Islet of Langerhans (tissue), 1 donor: ENCODE measurements around the gene POFUT2.
"Not testable (repeated sequence)": the region's sequence is repeated elsewhere in the genome, so short reads cannot be mapped to it uniquely, and the experiment has no call there.

Source experiments
- FAIRE-seq: peaks from one replicate; lab custom pipeline; 2011; peaks lifted over from hg19 to GRCh38; lab: Jason Lieb, UNC

POFUT2 gene

DNA sequence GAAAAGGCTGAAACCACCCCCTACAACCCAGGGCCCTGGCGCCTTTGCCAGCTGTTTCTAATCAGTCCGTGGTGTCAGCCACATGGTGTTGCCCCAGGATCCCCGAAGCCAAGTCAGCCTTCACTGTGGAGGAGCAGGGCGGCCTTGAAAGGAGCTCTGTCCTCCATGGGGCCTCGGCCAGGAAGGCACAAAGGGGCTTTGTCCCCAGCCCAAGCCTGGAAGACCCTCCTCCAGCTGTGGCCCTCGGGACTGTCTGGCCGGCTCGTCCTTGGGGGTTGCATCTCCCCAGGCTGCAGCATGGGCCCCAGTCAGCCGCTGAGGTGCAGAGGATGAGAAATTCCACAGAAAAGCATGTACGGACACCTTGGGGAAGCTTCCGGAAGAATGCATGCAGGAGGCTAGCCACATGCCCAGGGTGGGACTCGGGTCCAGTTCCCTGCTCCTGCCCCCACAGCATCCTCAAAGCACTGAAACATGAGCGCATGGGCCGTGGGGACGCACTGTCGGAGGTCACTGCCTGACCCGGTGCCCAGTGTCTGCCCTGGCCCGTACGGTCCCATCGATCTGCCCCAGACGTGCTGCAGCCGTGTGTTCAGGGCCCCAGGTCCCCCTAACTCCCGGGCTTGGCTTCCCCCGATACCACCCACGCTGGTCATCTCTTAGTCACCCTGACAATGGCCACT, 38.6 kb upstream of the POFUT2 start:
- FAIRE-seq, result no peak

DNA sequence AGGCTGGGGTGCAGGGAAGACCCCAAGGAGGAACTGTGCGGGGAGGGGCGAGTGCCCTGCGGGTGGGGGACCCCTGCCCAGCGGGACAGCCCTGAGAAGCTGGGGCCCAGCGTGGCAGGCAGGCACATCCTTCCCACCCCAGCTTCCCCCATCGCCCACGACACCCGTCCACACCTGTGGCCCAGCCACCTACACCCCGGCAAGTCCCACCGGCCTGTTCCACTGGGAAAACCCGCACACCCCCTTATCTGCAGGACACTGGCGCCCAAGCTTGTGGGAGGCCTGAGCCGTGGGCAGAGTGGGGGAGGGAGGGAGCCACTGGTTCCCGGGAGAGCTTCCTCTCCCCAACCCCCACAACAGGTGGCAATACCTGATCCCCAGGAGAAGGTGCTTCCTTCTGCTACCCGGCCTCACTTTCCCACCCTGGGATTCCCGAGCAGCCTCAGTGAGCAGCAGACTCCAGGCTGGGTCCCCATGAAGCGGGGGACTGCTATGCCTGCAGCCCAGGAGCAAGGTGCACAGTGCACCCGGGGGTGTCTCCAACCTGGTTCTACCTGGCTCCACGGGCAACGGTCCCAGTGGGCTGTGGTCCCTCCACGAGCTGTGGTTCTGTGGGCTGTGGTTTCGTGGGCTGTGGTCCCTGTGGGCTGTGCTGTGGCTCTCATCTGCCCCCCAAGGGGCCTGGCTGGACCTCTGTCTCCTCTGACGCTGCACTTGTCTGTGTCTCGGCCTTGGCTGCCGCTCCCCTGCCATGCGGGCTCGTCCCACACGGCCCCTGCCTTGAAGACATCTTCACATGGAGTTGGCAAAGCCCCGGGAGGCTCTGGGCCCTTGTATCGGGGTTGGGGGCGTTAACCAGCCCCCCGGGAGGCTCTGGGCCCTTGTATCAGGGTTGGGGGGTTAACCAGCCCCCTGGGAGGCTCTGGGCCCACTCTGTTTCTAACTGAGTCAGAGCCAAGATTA, 37.8 kb upstream of the POFUT2 start:
- FAIRE-seq, result no peak

DNA sequence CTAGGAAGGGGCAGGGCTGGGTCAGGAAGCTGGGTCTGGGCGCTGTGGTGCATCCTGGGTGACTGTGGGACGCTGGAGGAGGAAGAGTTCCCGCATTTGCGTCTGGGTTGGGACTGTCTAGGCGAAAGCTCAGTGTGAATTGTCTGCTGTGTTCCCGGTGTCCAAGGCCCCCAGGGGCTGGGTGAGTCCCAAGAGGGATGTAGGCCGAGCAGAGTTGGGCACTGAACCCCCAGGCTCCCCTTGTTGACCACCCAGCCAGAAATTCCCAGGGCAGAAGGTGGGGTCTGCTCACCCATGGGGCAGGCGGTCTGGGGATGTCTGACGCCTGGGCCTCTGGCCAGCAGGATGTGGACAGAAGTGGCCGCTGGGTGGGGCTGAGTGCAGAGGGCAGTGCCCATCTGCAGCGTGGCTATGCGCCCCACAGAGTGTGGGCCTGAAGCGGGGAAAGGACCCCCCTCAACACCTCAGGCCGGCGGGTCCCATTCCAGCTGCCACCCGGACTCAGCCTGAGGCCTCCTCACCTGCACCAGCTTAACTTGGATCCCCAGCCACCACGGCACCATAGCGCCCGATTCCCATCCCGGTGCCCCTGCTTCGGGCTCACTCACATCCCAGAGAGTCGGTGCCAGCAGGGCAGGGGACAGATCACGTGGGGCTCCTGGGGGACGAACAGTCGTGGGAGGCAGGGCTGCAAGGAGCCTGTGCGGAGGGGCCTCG, 37.0 kb upstream of the POFUT2 start:
- no peak for FAIRE-seq

DNA sequence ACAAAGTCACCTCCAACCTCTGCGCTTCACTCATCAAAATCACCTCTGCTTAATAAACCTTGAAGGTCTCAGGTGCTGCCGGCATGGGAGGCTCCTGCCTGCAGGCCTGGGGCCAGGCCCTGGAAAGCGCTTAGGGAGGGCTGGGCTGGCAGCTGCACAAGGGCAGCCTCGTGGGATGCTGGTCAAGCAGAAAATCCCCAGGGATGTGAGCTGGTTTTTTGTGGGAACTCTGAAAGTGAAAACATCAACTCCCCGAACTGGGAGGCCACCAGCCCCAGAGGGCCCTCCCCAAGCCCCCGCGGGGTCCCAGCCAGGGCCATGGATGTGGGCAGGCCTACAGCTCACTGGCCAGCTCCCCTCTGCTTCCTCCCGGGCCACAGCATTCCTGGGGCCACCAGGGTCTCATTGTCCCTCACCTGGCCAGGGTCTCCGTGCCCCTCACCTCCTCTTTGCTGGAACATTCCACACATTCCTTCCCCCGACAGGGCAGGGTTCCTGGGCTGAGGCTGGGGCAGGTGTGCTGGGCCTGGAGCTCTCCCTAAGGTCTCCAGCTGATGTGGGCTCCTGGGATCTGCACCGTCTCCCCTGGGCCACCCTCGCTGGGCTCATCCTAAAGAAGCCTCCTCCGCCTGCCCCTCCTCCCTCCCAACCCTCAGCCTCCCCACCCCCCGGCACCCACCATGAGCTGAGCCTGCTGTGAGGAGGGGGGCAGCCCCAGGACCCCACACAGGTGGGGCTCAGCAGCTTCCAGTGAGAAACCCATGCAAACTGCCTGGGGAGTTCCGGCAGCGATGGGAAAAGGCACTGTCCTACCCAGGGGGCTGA, 36.0 kb upstream of the POFUT2 start:
- no peak for FAIRE-seq

DNA sequence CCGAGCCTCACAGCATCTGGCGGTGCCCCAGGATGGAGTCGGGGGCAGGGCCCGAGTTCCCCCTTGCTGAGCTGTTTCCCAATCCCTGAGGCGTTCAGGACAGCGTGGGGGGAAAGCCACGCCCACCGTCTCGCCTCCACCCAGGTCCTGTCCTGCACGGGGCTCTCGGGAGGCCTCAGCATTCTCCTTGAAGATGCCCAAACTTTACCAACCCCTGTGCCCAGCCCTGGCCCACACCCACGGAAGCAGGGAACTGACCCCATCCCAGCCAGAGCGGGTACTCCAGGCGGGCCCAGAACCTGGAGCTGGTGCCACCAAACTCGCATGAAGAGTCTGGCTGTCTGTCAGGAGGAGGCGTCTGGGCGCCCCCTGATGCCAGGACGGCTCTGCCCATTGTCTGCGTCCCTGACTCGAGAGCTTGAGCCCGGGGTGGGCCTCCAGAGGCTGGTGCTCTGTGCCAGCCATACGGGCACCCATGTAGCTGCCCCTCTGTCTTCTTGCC, 35.3 kb upstream of the POFUT2 start:
- FAIRE-seq, result no peak

DNA sequence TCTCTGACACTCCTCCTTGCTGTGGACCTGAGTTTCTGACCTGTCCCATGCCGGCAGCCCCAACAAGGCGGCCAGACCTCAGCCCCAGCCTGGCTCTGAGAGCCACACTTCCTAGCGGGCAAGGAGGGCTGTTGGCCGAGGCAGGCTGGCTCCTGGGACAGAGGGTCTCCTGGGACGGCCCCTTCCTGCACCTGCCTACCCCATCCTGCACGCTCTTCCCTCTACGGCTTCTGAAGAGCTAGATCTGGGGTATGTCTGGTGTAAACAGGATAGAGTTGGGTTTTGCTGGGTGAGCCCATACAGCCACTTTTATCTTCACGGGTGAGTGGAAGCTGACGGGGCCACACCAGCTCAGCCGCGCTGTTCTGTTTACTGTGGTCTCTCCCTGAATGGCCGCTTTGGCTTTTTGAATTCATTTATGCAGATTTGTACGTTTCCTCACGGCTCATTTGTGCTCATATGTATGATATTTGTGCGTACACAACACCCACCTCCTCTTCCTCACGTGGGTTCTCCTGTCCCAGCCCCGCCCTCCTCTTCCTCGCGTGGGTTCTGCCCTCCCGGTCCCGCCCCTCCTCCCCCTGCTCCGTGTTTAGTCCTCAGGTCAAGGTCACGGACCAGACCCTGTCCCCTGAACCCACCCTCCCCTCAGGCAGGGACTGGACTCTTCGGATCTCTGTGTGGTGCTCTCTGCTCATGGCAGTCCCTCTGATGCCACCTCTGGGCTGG, 34.7 kb upstream of the POFUT2 start:
- no peak for FAIRE-seq

DNA sequence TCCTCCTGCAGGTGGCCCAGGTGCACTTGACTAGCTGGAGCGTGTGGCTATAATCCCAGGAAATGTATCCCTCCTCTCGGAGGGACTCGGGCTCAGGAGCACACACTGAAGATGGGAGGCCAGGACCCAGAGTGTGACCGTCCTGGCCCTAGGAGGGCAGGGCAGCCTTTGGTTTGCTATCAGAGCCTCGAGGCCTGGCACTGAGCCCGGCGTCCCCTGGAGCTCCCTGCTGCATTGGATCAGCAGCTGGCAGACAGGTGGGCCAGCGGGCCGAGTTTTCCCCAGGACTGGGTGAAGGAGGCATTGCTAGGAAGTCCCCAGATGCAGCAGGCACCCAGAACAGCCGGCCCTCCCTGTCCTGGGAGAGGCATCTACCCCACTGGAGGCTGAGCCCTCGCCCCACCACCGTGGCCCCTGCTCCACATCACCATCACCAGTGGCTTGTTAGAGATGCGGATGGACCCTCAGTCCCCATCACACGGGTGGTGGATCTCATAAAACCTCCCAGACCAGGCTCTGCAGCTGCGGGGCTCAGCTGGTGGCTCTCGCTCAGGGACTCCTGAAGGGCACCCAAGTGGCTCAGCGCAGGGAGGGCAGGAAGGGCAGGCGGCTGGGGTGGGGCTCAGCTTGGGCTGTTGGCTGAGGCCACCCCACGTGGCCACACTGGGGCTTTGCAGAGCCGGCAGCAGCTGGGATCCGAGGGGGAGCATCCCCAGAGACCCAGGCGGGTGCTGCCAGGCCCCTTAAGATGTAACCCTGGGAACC, 32.7 kb upstream of the POFUT2 start:
- no peak for FAIRE-seq

DNA sequence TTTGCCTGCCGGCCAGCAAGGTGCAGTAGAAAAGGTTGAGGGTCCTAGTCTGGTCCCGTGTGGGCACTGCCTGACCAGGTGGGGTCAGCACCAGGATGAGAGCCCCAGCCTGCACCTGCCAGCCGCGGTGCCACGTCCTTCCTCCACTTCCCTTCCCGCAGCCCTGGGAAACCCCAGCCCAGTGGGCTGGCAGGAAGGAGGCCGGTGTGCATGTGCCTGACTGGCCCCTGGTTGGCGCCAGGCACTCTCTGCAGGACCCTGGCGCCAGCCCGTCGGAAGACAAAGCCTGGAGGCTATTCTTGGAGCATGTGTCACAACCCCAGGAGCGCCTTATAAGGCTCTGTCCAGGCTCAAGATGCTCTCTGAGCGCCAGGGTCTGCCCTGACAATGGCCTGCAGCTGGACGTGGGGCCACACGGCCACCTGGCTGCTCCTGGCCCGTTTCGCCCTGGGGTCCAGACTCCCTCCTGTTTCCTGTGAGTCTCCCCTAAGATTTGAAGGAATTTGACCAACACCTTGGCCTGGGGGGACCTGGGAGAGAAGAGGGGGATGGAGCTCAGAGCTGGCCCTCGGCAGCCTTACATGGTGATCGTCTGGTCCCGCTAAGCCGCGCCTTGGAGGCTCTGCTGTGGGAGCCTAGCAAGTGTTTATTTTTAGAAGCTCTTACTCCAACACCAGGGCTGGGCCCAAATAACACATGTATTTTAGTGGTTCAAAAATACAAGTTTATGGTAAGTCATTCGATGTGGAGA, 31.9 kb upstream of the POFUT2 start:
- FAIRE-seq, result no peak

DNA sequence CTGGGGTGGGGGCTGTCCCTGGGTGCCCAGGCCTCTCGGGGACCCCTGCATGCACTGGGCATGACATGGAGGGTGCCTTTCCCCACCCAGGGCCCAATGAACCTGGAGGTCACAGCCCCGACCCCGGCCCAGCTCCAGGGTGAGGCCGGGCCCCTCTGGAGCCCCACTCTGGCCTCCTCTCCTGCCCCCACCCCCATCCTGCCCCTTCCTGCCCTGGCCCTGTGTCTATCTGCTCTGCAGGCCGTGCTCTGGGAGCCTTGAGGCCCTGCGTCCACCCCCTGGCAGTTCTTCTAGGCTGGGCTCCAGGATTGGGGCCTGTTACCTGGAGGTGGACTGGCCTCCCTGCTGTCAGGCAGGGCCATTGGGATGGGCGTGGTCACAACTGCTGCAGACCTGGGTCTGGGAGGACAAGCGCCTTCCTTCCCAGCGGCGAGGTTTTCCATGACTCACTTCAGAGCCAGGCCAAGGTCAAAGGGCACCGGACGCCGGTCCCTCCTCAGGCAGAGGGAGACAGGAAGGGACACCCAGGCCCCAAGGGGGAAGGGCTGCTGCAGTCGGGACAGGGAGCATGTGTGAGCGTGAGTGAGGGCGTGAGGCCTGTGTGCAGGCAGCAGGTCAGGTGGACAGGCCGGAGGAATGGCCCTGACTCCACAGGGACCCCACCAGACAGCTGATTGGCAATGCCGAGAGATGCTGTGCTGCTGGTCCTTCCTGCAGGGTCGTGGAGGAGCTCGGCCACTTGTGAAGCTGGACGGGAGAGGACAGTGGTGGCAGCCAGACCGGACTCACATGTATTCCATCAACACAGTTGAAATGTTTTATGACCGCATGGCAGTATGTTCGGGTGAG, 31.1 kb upstream of the POFUT2 start:
- FAIRE-seq, result no peak

DNA sequence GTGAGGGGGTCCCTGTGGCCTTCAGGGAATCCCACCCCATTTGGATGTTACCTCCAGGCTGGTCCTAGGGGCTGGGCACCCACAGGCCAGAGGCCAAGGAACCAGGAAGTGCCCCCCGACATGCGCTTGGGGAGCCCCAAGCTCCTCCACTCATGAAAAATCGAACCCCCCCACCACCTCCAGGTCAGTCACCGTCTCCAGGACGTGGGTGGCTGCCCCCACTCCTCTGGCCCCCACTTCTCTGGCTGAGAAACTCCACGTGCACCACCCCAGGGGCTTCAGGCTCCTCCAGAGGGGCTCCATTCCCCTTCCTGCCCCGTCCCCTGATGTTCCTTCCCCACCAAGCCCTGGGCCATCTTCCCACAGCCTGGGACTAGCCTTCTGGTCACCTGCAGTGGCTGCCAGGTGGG, 30.5 kb upstream of the POFUT2 start:
- FAIRE-seq, result no peak

DNA sequence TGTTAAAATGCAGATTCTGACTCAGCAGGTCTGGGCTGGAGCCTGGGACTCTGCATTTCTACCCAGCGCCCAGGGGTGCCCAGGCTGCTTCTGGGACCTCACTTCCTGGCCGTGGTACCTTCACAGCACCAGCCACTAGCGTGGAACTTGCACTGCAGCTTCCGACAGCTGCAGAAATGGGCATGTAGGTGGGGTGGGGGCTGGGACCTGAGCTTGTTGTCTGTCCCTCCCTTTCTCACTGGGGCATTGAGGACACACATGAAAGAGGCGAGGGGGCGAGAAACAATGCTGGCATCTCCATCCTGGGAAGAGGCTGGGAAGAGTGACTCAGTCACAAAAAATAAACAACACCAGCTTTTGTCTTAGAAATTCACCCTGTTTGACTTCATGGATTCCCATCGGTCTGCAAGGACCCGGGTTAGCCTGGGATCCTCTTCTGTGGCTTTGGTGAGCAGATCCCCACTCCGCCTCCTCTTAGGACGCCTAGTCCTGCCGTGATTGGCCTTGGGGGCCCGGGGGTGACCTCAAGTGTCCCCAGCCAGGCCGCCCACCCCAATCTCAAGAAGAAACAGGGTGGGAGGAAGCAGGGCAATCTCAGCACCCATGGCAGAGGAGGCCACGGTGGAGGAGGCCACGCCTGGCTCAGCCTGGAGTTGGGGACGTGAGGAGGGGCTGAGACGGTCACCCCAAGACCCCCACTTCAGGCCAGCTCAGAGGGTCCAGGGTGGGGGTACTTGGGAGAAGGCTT, 29.9 kb upstream of the POFUT2 start:
- FAIRE-seq, result no peak

DNA sequence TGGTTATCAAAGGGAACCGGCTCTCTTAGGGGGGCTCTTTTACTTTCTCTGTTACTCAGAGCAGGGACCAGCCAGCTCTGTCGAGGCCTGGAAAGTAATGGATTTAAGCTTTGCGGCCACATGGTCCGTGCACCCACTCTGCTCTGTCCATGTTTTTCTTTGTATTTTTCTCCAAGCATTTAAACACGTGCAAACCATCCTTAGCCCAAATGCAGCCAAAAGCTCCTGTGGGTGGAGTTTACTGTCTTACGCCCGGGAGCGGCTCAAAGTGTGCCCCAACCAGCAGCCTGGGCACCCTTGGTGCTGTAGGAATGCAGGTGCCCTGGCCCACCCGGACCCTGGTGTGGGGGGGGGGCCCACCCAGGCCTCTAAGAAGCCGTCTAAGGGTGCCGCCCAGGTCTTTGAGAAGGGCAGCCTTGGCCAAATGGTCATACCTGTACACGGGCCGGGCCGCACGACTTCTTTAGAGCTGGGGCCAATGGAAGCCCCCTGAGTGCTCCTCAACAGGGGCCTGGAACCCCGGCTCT, 29.2 kb upstream of the POFUT2 start:
- FAIRE-seq, result no peak

DNA sequence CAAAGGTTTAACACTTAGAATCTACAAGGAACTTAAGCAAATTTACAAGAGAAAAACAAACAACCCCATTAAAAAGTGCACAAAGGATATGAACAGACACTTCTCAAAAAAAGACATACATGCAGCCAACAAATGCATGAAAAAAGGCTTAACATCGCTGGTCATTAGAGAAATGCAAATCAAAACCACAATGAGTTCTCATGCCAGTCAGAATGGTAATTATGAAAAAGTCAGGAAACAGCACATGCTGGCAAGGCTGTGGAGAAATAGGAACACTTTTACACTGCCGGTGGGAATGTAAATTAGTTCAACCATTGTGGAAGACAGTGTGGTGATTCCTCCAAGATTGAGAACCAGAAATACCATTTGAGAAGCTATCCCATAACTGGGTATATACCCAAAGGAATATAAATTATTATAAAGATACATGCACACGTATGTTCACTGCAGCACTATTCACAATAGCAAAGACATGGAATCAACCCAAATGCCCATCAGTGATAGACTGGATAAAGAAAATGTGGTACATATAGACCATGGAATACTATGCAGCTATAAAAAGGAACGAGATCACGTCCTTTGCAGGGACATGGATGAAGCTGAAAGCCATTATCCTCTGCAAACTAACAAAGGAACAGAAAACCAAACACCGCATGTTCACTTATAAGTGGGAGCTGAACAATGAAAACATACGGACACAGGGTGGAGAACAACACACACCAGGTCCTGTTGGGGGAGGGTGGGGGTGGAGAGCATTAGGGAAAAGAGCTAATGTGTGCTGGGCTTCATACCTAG, 28.2 kb upstream of the POFUT2 start:
- not testable (repeated sequence) for FAIRE-seq

DNA sequence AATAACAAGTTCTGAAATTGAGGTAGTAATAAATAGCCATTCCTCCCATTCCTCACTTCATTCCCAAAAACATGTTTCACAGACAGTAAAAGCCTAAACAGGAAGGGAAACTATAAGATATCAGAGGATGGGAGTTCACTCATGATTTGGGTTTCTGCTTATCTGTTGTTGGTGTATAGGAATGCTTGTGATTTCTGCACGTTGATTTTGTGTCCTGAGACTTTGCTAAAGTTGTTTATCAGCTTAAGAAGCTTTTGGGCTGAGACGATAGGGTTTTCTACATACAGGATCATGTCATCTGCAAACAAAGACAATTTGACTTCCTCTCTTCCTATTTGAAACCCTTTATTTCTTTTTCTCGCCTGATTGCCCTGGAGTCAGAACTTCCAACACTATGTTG, 26.0 kb upstream of the POFUT2 start:
- FAIRE-seq, result no peak

DNA sequence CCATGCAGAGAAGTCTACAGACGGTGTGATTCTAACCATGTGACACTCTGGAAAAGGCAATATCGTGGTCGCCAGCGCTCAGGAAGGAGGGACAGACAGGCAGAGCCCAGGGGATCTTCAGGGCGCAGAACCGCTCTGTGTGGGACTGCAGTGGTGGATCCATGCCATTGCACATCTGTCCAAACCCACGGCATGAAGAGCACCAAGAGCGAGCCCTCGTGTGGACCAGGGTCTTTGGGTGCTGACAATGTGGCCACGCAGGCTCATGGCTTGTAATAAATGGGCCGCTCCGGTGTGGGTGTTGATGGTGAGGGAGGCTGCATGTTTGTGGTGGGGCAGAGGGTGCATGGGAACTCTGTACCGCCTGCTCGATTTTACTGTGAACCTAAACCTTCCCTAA, 25.3 kb upstream of the POFUT2 start:
- no peak for FAIRE-seq

DNA sequence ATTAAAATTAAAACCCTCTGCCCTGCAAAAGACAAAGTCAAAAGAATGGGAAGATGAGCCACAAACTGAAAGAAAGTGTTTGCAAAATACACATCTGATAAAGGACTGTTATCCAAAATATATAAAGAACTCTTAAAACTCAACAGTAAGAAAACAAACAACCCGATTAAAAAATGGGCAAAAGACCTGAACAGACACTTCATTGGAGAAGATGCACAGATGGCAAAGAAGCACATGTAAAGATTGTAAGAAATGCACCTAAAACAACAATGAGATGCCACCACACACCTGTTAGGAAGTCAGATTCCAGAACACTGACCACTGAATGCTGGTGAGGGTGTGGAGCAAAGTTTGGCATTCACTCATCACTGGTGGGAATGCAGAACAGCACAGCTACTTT, 24.6 kb upstream of the POFUT2 start:
- no peak for FAIRE-seq

DNA sequence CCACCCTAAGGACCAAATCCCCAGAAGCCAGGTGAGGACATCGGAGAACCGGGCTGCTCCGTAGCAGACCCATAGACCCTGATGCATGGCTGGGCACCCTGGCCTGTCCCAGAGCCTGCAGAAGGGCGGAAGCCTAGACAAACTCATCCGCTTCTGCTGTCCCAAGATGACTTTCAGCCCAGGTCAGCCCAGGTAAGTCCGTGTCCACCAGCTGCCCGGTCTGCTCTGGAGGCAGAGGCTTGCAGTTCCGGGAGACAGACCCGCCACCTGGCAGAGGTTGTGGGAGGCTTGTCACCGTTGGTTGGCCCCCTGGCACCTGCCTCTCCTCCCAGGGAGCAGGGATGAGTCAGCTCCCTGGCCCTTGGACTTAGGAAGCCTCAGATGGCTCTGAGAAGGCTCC, 22.8 kb upstream of the POFUT2 start:
- FAIRE-seq, result no peak
